ENCODE data around the gene KLF13. TPM values are rescaled to one million over a fixed set of nuclear protein-coding genes. Genes with fewer than 3 reads are reported as not detected.

The KLF13 gene
- total RNA-seq, 1 donor from 2014 or later = 35.7 TPM

GRCh38 chr15:31327669-31328427 is 1.2 kb downstream of the KLF13 start:
- intact Hi-C loops (cut with DNase I) = loop anchor here (1.0 to 5.0 kb wide), 6 partner anchors 37 to 336 kb away; partner anchors contain the start of gene MTMR10
- DNase-seq (ENCODE audit: low spot score) = peak; percentile 88

DNA sequence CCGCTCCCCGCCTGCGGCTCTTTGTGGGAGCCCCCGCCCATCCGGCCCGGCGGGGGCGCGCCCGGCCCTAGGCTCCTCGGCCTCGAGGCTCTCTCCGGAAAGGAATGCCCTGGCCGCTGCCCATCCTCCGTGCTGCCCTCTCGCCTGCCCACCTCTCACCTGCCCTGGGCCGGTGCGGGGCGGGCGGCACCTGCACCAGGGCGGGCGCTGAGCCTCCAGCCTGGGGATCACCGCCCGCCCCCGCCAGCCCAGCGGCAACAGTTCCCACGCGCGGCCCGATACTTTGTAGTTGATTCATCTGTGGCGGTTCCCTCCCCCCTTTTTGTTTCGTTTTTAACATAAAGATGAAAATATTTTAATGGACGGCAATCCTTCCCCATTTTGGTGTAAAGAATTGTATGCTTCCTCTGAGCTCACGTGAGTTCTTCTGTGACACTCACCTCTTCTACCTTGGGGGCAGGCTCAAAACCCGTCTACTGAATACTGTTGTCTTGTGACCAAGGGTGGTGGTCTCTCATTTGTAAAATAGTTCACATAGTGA is 1.9 kb downstream of the KLF13 start:
- intact Hi-C loops (cut with DNase I) = loop anchor here (2.0 to 5.0 kb wide), 4 partner anchors 36 to 336 kb away; partner anchors contain the start of gene MTMR10
- no peak for DNase-seq (ENCODE audit: low spot score)

DNA sequence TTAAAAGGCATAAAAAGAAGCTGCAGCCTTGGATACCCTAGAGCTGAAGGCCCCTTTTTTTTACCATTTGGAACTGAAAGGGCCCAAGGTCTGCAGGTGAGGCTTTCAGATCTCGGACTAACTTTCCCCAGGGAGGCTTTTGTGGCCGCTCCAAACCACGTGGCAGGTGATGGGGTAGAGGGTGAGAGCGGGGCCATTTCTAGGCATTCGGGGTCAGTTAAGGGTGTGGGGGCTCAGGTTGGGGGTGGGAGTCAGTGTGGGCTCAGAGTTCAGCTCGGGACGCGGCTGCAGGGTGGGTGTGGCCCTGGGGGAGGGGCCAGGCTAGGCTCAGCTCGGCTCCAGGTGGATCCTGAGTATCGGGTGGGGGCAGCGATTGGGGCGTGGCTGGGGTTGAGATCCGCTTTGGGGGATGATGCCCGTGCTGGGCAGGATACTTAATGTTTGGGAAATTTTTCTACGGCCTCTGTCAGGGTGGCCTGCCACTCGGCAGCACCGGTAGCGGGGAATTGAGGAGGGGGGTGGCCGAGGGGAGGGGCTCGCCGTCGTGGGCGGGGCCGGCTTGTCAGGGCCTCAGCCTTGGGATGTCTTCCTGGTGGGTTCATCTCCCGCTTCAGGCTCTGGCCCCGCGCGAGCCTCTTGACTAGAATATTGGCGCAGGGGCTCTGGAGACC is 2.5 kb downstream of the KLF13 start:
- intact Hi-C loops (cut with DNase I) = loop anchor here (2.0 to 5.0 kb wide), 4 partner anchors 36 to 337 kb away; partner anchors contain the start of gene MTMR10
- DNase-seq (ENCODE audit: low spot score) = no peak

- DNase-seq (ENCODE audit: low spot score) = no peak
- intact Hi-C loops (cut with DNase I) = loop anchor here (2.0 to 5.0 kb wide), 4 partner anchors 35 to 337 kb away; partner anchors contain the start of gene MTMR10
Observed at GRCh38 chr15:31329640-31330010, 3.0 kb downstream of the KLF13 start.

DNA sequence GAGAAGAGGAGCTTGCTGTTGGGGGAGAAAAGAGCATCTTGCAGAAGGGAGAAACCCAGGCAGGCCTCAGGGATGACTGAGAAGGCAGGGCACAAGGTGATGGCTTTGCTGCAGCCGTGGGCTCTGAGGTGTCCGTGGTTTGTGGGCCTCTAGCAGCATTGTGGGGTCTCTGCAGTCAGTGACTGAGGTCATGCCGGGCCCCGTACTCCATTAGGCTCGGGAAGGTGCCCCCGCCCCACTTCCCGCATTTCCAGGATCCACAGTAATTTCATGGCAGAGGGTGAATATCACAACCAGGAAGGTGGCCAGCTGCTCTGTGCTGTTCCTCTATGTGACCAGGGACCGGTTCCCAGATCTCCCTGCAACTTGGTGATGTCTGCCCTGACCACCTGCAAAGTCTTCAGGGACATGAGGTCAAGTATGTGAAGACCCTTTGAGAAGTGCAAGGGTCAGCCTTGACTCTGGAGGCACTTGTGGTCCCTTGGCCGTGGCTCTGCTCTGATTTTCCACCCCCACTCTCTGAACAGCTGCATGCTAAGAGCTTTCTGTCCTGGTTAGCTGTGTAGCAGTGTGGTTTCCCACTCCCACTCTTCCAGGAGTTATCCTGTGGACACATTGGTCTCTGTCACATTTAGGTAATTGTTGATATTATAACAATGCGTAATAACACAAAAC is 3.6 kb downstream of the KLF13 start:
- intact Hi-C loops (cut with DNase I) = no loop called here
- DNase-seq (ENCODE audit: low spot score) = no peak

DNA sequence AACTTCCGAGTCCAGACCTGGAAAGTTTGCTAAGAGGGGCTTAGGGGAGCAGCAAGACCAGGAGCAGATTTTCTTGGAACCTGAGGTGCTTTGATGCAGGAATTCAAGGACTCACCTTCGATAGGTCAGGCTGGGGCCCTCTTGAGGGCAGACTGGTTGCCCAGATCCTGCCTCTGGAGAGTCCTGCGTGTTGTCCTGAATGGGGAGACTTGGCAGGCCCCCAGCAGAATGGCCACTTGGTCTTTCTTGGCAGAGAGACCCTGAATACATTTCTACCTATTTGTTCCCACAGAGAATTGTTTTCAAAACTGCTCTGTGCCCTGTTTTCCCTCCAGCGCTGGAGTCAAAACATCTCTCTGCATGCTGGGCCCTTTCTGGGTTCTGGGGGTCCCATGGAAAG is 4.2 kb downstream of the KLF13 start:
- intact Hi-C loops (cut with DNase I) = no loop called here
- no peak for DNase-seq (ENCODE audit: low spot score)

DNA sequence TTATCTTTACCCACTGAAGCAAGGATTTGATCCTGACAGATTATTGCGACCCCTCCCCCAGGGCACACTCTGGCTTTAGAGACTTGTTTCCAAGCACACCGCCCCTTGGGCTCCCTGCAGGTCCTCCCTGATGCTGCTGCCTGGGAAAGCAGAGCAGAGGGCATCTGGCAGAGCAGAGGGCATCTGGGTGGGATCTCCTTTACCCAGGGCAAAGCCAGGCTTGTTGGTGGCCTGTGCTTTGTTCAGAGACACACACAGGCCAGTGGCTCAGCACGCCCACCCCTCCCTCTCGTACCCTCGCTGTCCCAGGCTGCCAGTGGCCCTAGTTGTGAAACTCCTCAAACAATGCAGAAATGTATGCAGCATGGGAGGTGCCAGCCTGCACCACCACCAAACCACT is 4.8 kb downstream of the KLF13 start:
- no peak for DNase-seq (ENCODE audit: low spot score)
- intact Hi-C loops (cut with DNase I) = no loop called here

GRCh38 chr15:31332020-31332680 is 5.5 kb downstream of the KLF13 start:
- intact Hi-C loops (cut with DNase I) = no loop called here
- DNase-seq (ENCODE audit: low spot score) = no peak

DNA sequence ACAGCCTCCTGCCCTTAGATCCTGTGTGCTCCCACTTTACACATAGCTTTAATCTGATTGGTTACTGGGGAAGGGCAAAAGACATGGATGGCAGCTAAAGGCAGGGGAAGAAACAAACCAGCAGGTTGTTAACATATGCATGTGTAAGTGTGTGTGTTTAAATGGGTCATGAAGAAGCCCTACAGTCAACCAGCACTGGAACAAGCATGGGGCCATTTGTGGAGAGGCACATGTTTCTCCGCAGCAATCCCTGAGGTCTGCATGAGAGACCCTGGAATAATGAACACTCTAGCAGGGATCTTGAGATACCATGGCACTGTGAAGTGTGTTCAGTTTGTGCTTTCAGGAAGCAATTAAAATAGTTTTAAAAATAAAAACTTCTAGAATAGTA is 6.0 kb downstream of the KLF13 start:
- intact Hi-C loops (cut with DNase I) = no loop called here
- no peak for DNase-seq (ENCODE audit: low spot score)

- no peak for DNase-seq (ENCODE audit: low spot score)
- intact Hi-C loops (cut with DNase I) = no loop called here
Observed at GRCh38 chr15:31333119-31333518, 6.5 kb downstream of the KLF13 start.

DNA sequence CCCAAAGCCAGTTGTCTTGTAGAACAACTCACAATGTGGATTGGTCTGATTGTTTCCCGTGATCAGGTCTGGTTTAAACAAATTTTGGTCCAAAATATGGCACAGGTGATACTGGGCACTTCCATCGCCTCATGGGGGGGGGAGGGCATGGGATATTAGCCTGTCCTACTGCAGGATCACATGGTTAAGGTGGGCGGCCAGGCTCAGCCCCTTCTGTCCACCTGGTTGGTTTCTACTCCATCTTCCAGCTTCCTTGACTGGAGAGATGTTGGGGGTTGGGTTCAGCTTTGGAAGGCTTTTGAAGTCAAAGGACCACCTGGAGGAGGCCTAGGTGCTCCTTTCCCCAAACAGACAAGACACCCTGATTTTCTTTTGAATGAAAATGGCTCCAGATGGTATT is 7.2 kb downstream of the KLF13 start:
- no peak for DNase-seq (ENCODE audit: low spot score)
- intact Hi-C loops (cut with DNase I) = no loop called here

DNA sequence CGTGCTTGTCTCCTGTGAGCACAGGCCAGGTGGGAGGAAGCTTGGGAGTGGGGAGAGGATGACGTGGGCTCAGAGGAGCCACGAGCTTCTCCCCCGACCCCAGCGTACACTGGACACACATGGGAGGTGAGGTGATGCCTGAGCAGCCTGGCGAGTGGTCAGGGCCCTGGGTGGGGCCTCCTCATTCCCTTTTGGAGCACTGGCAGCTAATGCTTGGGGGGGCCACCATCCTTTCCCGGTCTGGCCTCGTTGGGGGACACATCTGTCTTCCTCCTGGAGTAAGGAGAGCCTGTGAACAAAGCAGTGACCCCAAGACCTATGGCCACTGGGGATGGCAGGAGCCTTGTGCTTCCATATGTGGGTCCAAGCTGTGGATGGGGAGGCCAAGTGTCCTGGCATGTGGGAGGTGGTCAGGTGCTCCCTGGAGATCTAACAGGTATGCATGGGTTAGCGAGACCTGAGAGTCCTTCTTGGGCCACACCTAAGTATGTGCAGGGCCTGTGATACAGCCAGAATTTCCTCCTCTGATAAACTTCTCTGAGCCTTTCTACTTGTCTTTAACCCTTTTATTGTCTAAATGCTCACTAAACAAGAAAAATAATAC is 9.5 kb downstream of the KLF13 start:
- DNase-seq (ENCODE audit: low spot score) = no peak
- intact Hi-C loops (cut with DNase I) = no loop called here

- DNase-seq (ENCODE audit: low spot score) = no peak
- intact Hi-C loops (cut with DNase I) = no loop called here
Observed at GRCh38 chr15:31336593-31337295, 10.1 kb downstream of the KLF13 start.

GRCh38 chr15:31337352-31338031 is 10.9 kb downstream of the KLF13 start:
- no peak for DNase-seq (ENCODE audit: low spot score)
- intact Hi-C loops (cut with DNase I) = no loop called here

- DNase-seq (ENCODE audit: low spot score) = no peak
- intact Hi-C loops (cut with DNase I) = no loop called here
Observed at GRCh38 chr15:31338318-31338878, 11.8 kb downstream of the KLF13 start.

- intact Hi-C loops (cut with DNase I) = no loop called here
- DNase-seq (ENCODE audit: low spot score) = peak; percentile 90
Observed at GRCh38 chr15:31338879-31339557, 12.4 kb downstream of the KLF13 start.

- intact Hi-C loops (cut with DNase I) = no loop called here
- DNase-seq (ENCODE audit: low spot score) = no peak
Observed at GRCh38 chr15:31339558-31339895, 12.9 kb downstream of the KLF13 start.

Measured in cardiac septum (tissue), 1 donor.